Small intestine (tissue), 7 donors: ENCODE results near the gene PRKCQ. TPM values are rescaled to one million over a fixed set of nuclear protein-coding genes. Genes with fewer than 3 reads are reported as not detected.

Source experiments
- DNase-seq, 2 donors: peaks; one replicate each; pipeline versions ENCODE4 v3.0.0 to v3.0.0-alpha.2; 2013
- FAIRE-seq: peaks from 2 replicates; lab custom pipeline; 2012; peaks lifted over from hg19 to GRCh38; lab: Jason Lieb, UNC
- H3K27ac ChIP-seq, 3 donors: one replicate each; pipeline ENCODE4 v1.5.1; 2013; ENCODE audit warnings: low read length in 2 of 3, mild to moderate bottlenecking in 2 of 3, control low read depth in 1 of 3, inconsistent platforms in 1 of 3, low read depth in 1 of 3, moderate library complexity in 1 of 3
- H3K27me3 ChIP-seq, 3 donors: one replicate each; pipeline ENCODE4 v1.6.1; 2013; ENCODE audit warnings: low read length in 3 of 3, inconsistent platforms in 1 of 3; ENCODE audit not compliant: control insufficient read depth in 3 of 3, insufficient read depth in 3 of 3
- H3K36me3 ChIP-seq, 3 donors: one replicate each; pipeline ENCODE4 v1.6.1; 2013; ENCODE audit warnings: low read length in 3 of 3, inconsistent platforms in 1 of 3, low read depth in 1 of 3, mild to moderate bottlenecking in 1 of 3, moderate library complexity in 1 of 3; ENCODE audit not compliant: control insufficient read depth in 3 of 3, insufficient read depth in 2 of 3
- H3K4me1 ChIP-seq, 3 donors: one replicate each; pipeline ENCODE4 v1.6.1; 2013; ENCODE audit warnings: low read length in 2 of 3, inconsistent platforms in 1 of 3, low read depth in 1 of 3, mild to moderate bottlenecking in 1 of 3, moderate library complexity in 1 of 3; ENCODE audit not compliant: control insufficient read depth in 3 of 3, insufficient read depth in 2 of 3
- H3K4me3 ChIP-seq, 3 donors: one replicate each; pipeline ENCODE4 v1.5.1; 2013; ENCODE audit warnings: low read length in 3 of 3, control low read depth in 1 of 3, inconsistent platforms in 1 of 3, low read depth in 1 of 3, mild to moderate bottlenecking in 1 of 3, moderate library complexity in 1 of 3
- H3K9me3 ChIP-seq, 2 donors: one replicate each; pipeline ENCODE4 v1.6.1; 2013; ENCODE audit warnings: low read depth in 1 of 2, low read length in 1 of 2; ENCODE audit not compliant: control insufficient read depth in 2 of 2, insufficient read depth in 1 of 2
- WGBS, 3 donors: extraction: QIAGEN DNeasy Blood & Tissue Kit; methylation state at CpG; one replicate each; pipeline ENCODE4 v1.1.7; 2013; 5-methylcytosine and 5-hydroxymethylcytosine counted together
- polyA plus RNA-seq, 4 donors: library from polyadenylated mRNA; stranded (reverse) in 3 of 4; unstranded in 1 of 4; fragments of 200-250 nt in 3 of 4; fragments of 120-200 nt in 1 of 4; gene quantifications; one replicate each; pipeline versions ENCODE4 v1.2.1 to v1.2.3, GENCODE V29; 2013
- donor health status: healthy with polysubstance abuse.
- donor health status: control.
- donor health status: control.
- donor health status: Bipolar disorder and iron deficiency.
- donor health status: healthy.

The PRKCQ gene
- polyA plus RNA-seq, 4 donors = 0.91 to 3.4 (median 1.3) TPM

DNA sequence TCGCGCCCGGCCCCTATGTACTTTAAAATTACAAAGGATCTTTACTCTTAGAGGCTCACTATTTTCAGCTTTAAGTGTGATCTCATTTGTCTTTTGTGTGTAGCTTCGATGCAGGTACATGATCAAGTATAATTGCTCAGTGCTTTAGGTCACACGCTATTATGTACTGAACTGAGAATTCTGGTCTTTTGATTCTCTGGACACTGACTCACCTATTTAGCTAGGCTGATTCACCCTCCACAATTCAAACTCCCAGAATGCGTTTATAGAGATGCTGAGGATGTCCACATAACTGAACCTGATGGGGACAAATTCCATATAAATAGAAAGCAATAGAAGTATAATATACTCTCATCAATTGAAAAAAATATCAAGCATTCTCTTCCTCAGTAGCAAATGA lies 57.8 kb downstream of the PRKCQ start:
- 94 to 95% (median 95%) methylated on average over 6 of the region's 6 CpGs for WGBS, 3 donors
- H3K9me3 ChIP-seq = no peaks in the 10 kb centered on the region
- H3K4me3 ChIP-seq = no peak overlapping the region
- H3K4me1 ChIP-seq = no peaks in the 10 kb centered on the region
- H3K36me3 ChIP-seq = no peaks in the 10 kb centered on the region
- H3K27me3 ChIP-seq = no peaks in the 10 kb centered on the region
- FAIRE-seq (no peak), DNase-seq (no peak)
- no peak overlapping the region for H3K27ac ChIP-seq

DNA sequence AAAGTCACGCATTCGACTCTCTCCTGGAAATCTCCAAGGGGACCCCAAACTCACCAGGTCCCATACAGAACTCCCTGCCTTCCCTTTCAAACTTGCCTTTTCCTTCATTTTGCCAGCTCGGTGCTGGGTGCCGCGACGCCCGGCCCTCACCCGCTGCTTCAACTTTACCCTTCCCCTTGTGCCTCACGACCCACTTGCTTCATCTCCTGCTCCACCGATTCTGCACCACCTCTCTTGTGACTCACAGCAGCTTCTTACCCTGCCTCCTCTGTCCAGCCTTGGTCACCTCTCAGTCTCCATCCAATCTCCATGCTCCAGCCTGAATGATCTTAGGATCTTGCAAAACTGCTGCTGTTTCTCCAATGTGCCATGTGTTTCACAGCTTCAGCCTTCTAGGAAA lies 59.9 kb downstream of the PRKCQ start:
- Histone ChIP-seq H3K27me3 (no peaks in the 10 kb centered on the region), H3K9me3 (no peaks in the 10 kb centered on the region), H3K27ac (no peak overlapping the region), H3K4me1 (no peaks in the 10 kb centered on the region), H3K36me3 (no peaks in the 10 kb centered on the region), H3K4me3 (no peak overlapping the region)
- 94 to 96% (median 94%) methylated on average over 10 of the region's 10 CpGs for WGBS, 3 donors
- no peak for DNase-seq
- FAIRE-seq = no peak

DNA sequence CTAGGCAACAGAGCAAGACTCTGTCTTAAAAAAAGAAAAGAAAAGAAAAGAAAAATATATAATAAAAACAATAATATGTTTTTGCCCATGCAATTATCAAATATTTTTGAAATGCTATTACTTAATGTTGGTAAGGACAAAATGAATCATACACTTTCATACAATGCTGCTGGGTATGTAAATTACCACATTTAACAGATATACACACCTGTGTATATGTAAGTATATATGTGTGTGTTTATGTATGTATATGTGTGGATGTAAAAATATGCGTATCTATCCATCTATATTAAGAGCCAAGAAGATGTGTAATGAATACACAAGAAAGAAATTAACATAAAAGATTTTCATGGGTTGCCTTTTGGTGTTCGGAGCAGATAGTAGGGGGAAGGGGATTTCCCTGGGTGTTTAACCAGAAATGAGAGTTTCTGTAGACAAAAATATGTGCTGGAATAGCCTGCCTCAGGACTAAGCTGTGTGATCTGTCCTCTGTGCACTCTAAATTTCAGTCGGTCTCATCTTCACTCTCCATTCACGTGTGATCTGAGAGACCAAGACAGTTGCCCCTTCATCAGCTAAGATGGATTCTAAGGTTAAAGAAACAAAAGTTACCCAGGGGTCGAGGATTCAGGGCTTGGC lies 61.2 kb downstream of the PRKCQ start:
- no peaks in the 10 kb centered on the region for H3K4me1 ChIP-seq
- no peaks in the 10 kb centered on the region for H3K27me3 ChIP-seq
- no peaks in the 10 kb centered on the region for H3K9me3 ChIP-seq
- WGBS, 3 donors = 75 to 77% (median 76%) methylated on average over 5 of the region's 5 CpGs
- H3K36me3 ChIP-seq = peaks cover 0 to 2% (median 0%) of the 10 kb centered on the region in 3 donors
- FAIRE-seq (no peak), DNase-seq (no peak)
- no peak overlapping the region for H3K4me3 ChIP-seq
- H3K27ac ChIP-seq = no peak overlapping the region

DNA sequence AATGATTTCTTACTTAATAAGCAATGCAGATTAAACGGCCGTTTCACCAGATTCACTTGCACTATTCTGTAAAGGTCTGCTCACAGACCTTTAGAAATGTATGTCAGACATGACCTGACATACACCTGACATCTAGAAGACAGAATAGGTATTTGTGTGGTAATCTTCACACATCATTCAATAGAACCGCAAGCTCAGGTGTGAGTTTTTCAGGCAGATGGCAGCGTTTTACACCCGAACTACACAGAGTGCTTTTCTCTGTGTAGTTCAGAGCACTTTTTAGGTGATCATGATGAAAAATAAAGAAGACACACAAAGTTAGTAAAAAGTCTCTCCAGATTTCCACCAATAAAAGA lies 63.2 kb downstream of the PRKCQ start:
- H3K36me3 ChIP-seq = peaks cover 0 to 2% (median 0%) of the 10 kb centered on the region in 3 donors
- 73 to 82% (median 79%) methylated on average over 5 of the region's 5 CpGs for WGBS, 3 donors
- FAIRE-seq (no peak), DNase-seq (no peak)
- H3K4me3 ChIP-seq = no peak overlapping the region
- no peaks in the 10 kb centered on the region for H3K27me3 ChIP-seq
- no peak overlapping the region for H3K27ac ChIP-seq
- no peaks in the 10 kb centered on the region for H3K4me1 ChIP-seq
- H3K9me3 ChIP-seq = no peaks in the 10 kb centered on the region

DNA sequence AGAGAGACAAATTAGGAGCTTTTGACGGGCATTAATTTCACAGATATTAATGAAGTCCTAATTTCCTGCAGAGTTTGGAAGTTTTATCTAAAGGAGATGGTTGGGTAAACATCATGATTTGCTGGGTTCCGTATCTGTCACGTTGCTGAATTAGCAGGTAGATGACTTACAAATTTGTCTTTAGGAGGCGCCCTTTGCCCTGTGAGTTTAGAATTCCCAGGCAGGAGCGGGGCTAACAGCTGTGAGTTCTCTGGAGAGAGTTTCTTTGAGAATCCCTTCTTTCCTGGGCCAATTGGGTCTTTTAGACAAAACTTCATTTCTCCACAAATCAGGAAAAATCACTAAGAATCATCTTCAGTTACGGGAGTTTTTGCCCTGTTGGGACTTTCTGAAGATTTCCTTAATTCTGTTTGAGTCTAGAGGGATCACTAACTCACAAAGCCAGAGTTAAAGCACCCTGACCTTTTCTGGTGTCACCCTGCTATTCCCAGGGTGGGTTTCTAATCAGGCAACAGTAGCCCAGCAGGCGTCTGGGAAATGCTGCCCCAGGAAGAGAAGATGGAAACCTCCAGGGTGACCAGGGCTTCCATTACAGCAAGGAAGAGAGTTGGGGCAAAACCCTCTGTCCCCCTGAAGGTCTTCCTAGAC lies 63.7 kb downstream of the PRKCQ start:
- no peak for DNase-seq

DNA sequence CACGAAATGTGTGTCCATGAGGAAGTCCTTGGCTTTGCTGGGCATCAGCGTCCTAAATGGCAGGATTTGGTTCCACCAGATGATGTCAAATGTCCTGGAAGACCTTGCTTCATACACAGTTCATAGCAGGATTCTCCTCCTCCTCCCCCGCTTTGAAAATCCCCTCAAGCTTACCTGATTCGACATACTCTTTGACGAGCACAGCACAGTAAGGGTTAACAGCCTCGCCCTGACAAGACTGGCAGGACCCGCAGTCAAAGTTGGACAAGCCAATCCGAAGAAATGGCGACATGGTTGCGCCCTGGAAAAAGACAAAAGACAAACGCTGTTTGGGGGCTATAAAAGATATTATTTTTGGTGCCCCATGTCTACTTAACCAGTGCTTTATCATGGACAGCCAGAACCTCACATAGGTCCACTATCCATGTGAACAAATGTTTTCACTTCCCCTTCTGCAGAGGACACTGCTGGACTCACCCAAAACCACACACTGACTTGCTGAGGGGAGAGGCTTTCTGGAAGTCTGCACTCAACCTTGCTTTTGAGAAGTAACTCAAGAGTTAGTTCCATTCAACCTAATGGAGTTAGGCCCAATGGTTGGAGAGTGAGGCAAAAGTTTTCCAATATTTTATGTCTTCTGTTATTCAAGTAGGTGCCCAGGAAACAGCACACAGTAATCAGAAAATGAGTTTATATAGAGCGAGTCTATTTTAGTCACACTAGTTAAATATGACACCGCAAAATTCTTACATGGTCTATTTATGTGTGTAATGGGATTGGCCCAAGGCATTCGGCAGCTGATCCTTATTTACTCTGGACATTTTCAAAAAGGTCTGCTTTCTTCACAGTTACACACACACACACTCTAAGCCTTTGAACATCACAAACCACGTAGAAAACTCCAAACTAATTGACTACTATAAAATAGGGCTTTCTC lies 65.0 kb downstream of the PRKCQ start:
- Histone ChIP-seq H3K27me3 (no peaks in the 10 kb centered on the region), H3K4me3 (no peak overlapping the region), H3K36me3 (peaks cover 0 to 2% (median 0%) of the 10 kb centered on the region in 3 donors), H3K9me3 (peaks cover 0 to 10% of the 10 kb centered on the region in 2 donors), H3K4me1 (no peaks in the 10 kb centered on the region), H3K27ac (no peak overlapping the region)
- no peak for DNase-seq
- FAIRE-seq = no peak
- 85 to 87% (median 87%) methylated on average over 15 of the region's 15 CpGs for WGBS, 3 donors

More for the DNA sequence above, 63.7 kb downstream of the PRKCQ start:
- WGBS, 3 donors = 48 to 73% (median 53%) methylated on average over 7 of the region's 7 CpGs
- no peak for FAIRE-seq
- Histone ChIP-seq H3K27ac (no peak overlapping the region), H3K9me3 (peaks cover 0 to 2% of the 10 kb centered on the region in 2 donors), H3K4me3 (no peak overlapping the region), H3K4me1 (no peaks in the 10 kb centered on the region), H3K27me3 (no peaks in the 10 kb centered on the region), H3K36me3 (peaks cover 0 to 2% (median 0%) of the 10 kb centered on the region in 3 donors)

DNA sequence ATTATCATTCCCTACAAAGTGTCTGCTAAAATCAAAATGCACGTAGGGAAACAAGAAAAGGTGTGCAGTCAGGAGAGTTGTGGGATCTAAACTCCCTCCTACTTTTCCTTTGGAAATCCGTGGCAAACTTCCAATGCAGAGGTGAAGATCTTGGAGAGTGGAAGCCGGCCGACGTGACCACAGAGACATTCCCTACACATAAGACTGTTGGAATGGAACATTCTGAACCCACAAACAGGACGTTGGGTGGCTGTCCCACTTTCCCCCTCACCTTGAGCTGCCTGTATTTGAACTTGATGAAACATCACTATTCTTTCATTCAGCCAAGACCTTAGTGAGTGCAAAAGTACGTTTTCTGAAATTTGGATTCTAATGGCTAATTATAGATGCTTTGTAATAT lies 65.9 kb downstream of the PRKCQ start:
- Histone ChIP-seq H3K27me3 (no peaks in the 10 kb centered on the region), H3K4me3 (no peak overlapping the region), H3K9me3 (peaks cover 0 to 10% of the 10 kb centered on the region in 2 donors), H3K27ac (no peak overlapping the region), H3K4me1 (no peaks in the 10 kb centered on the region), H3K36me3 (peaks cover 0 to 2% (median 0%) of the 10 kb centered on the region in 3 donors)
- 80 to 85% (median 82%) methylated on average over 7 of the region's 7 CpGs for WGBS, 3 donors
- FAIRE-seq (no peak), DNase-seq (no peak)

DNA sequence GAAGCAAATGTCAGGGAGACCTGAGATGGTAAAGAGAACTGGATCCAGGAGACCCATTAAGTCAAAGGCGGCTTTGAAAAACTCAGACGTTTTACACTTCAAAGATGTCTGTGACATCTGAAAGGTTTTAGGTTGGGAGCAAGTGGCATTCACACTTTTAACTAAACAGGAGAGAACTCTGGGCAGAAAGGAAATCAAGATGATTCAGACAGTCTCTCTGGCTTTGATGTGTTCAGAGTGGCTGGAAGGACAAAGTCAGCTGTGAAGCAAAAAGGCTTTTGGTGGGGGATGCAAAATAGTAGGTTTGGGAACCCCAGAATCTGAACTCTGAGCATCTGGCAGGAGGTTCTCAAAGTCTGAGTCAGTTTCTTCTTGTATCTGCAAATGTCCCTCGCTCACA lies 66.6 kb downstream of the PRKCQ start:
- no peaks in the 10 kb centered on the region for H3K4me1 ChIP-seq
- 72 to 90% (median 75%) methylated on average over 3 of the region's 3 CpGs for WGBS, 3 donors

More for the DNA sequence above, 66.6 kb downstream of the PRKCQ start:
- no peak overlapping the region for H3K27ac ChIP-seq
- H3K27me3 ChIP-seq = no peaks in the 10 kb centered on the region
- DNase-seq (no peak), FAIRE-seq (no peak)
- peaks cover 0 to 10% of the 10 kb centered on the region in 2 donors for H3K9me3 ChIP-seq
- no peak overlapping the region for H3K4me3 ChIP-seq
- H3K36me3 ChIP-seq = peaks cover 0 to 2% (median 0%) of the 10 kb centered on the region in 3 donors
